Stimulated activated CD8-positive, alpha-beta memory T cell treated with anti-CD3 and anti-CD28 coated beads, Interleukin-15, amount 100 ng/mL, for 1 hour (primary cell): Measurements from ENCODE around the gene MTFR1L.
"Not testable (repeated sequence)": the region's sequence is repeated elsewhere in the genome, so short reads cannot be mapped to it uniquely, and the experiment has no call there.

Experiments
- DNase-seq: peaks from one replicate; pipeline ENCODE4 v3.0.0-alpha.2; 2020; ENCODE audit warnings: low read depth

The MTFR1L gene

GRCh38 chr1:25825605-25826004, 5.9 kb downstream of the MTFR1L start:
- no peak for DNase-seq

GRCh38 chr1:25826571-25826970, 6.8 kb downstream of the MTFR1L start:
- DNase-seq = no peak

- no peak for DNase-seq
These were observed 8.7 kb downstream of the MTFR1L start for GRCh38 chr1:25828491-25828890.

- DNase-seq = no peak
These were observed 9.3 kb downstream of the MTFR1L start for GRCh38 chr1:25829046-25829445.

- no peak for DNase-seq
These were observed 11.9 kb downstream of the MTFR1L start for GRCh38 chr1:25831569-25832196.

- no peak for DNase-seq
These were observed 12.7 kb downstream of the MTFR1L start for GRCh38 chr1:25832336-25833037.

- no peak for DNase-seq
These were observed 13.4 kb downstream of the MTFR1L start for GRCh38 chr1:25833158-25833557.

GRCh38 chr1:25834894-25835293, 15.1 kb downstream of the MTFR1L start:
- DNase-seq = no peak

- no peak for DNase-seq
These were observed 16.9 kb downstream of the MTFR1L start for GRCh38 chr1:25836695-25837094.

GRCh38 chr1:25837262-25837875, 17.6 kb downstream of the MTFR1L start:
- DNase-seq = no peak

- DNase-seq = not testable (repeated sequence)
These were observed 20.1 kb downstream of the MTFR1L start for GRCh38 chr1:25839808-25840207.

GRCh38 chr1:25843483-25843882, 23.7 kb downstream of the MTFR1L start:
- no peak for DNase-seq

- DNase-seq = no peak
These were observed 25.0 kb downstream of the MTFR1L start for GRCh38 chr1:25844536-25845337.

GRCh38 chr1:25845664-25846063, 25.9 kb downstream of the MTFR1L start:
- no peak for DNase-seq

GRCh38 chr1:25847929-25848328, 28.2 kb downstream of the MTFR1L start:
- no peak for DNase-seq

- DNase-seq = no peak
These were observed 28.8 kb downstream of the MTFR1L start for GRCh38 chr1:25848531-25848930.

- no peak for DNase-seq
These were observed 34.8 kb downstream of the MTFR1L start for GRCh38 chr1:25854554-25854953.

- DNase-seq = no peak
These were observed 37.1 kb downstream of the MTFR1L start for GRCh38 chr1:25856856-25857255.

GRCh38 chr1:25858494-25858893, 38.7 kb downstream of the MTFR1L start:
- no peak for DNase-seq

- peak; percentile 71 for DNase-seq
These were observed 39.4 kb downstream of the MTFR1L start, which contains the start of gene AUNIP for GRCh38 chr1:25858906-25859789. Gene AUNIP, minus strand, starts transcription at chr1:25859457. Its CDS starts 100 bp downstream, at chr1:25859357.
